Common myeloid progenitor, CD34-positive (primary cell): ENCODE data around the gene DISP3.

Source experiments
- CTCF ChIA-PET: fragments of 350-600 bp; sonication (Branson Sonifier 250); formaldehyde crosslinking; loops from one replicate; lab custom pipeline; 2021; ENCODE audit warnings: antibody characterized with exemption; lab: Charles Lee
- POLR2A ChIA-PET: fragments of 350-600 bp; sonication (Branson Sonifier 250); formaldehyde crosslinking; loops from one replicate; lab custom pipeline; 2021; ENCODE audit warnings: antibody characterized with exemption; lab: Charles Lee
- DNase-seq, 3 donors: peaks; one replicate each; pipeline versions ENCODE4 v3.0.0 to v3.0.0-alpha.2; 2013
- H3K27ac ChIP-seq, 2 experiments: 1 replicate in 1 of 2; 2 replicates in 1 of 2; pipeline ENCODE4 v1.7.0; 2013; ENCODE audit warnings: inconsistent platforms in 2 of 2, low read length in 2 of 2, mild to moderate bottlenecking in 2 of 2, low read depth in 1 of 2, moderate library complexity in 1 of 2; ENCODE audit not compliant: severe bottlenecking in 2 of 2, insufficient read depth in 1 of 2, poor library complexity in 1 of 2
- H3K27me3 ChIP-seq, 5 experiments: replicated peaks in 2 of 5; 1 replicate in 3 of 5; 2 replicates in 2 of 5; pipeline versions ENCODE4 v1.6.1 to v1.7.0; 2013; ENCODE audit warnings: low read length in 4 of 5, mild to moderate bottlenecking in 2 of 5, moderate library complexity in 2 of 5, inconsistent platforms in 1 of 5; ENCODE audit not compliant: insufficient read depth in 5 of 5, control insufficient read depth in 4 of 5
- H3K36me3 ChIP-seq, 4 experiments: 1 replicate in 2 of 4; 2 replicates in 2 of 4; pipeline versions ENCODE4 v1.6.1 to v1.7.0; 2013; ENCODE audit warnings: low read length in 3 of 4, control low read depth in 1 of 4, mild to moderate bottlenecking in 1 of 4; ENCODE audit not compliant: control insufficient read depth in 4 of 4, insufficient read depth in 4 of 4
- H3K4me1 ChIP-seq, 4 experiments: 1 replicate in 3 of 4; 2 replicates in 1 of 4; pipeline versions ENCODE4 v1.6.1 to v1.7.1; 2013; ENCODE audit warnings: low read length in 3 of 4, mild to moderate bottlenecking in 3 of 4, control low read depth in 1 of 4, inconsistent platforms in 1 of 4, moderate library complexity in 1 of 4; ENCODE audit not compliant: control insufficient read depth in 4 of 4, insufficient read depth in 4 of 4; ENCODE audit errors: control extremely low read depth in 1 of 4
- H3K4me3 ChIP-seq, 7 experiments: 1 replicate in 4 of 7; 2 replicates in 3 of 7; pipeline versions ENCODE4 v1.5.1 to v1.7.0; 2013; ENCODE audit warnings: mild to moderate bottlenecking in 7 of 7, low read length in 6 of 7, moderate library complexity in 6 of 7, inconsistent platforms in 2 of 7, low read depth in 2 of 7, control low read depth in 1 of 7; ENCODE audit not compliant: insufficient read depth in 4 of 7, control insufficient read depth in 1 of 7; ENCODE audit errors: extremely low read depth in 1 of 7
- H3K9me3 ChIP-seq, 5 experiments: 1 replicate in 4 of 5; 2 replicates in 1 of 5; pipeline versions ENCODE4 v1.6.1 to v1.7.1; 2013; ENCODE audit warnings: low read length in 4 of 5, mild to moderate bottlenecking in 2 of 5, inconsistent platforms in 1 of 5, low read depth in 1 of 5, moderate library complexity in 1 of 5; ENCODE audit not compliant: control insufficient read depth in 4 of 5, insufficient read depth in 2 of 5; ENCODE audit errors: control extremely low read depth in 1 of 5
- WGBS: methylation state at CpG from one replicate; pipeline ENCODE4 v1.1.5; 2013; ENCODE audit not compliant: insufficient coverage; 5-methylcytosine and 5-hydroxymethylcytosine counted together

DISP3 gene

DNA sequence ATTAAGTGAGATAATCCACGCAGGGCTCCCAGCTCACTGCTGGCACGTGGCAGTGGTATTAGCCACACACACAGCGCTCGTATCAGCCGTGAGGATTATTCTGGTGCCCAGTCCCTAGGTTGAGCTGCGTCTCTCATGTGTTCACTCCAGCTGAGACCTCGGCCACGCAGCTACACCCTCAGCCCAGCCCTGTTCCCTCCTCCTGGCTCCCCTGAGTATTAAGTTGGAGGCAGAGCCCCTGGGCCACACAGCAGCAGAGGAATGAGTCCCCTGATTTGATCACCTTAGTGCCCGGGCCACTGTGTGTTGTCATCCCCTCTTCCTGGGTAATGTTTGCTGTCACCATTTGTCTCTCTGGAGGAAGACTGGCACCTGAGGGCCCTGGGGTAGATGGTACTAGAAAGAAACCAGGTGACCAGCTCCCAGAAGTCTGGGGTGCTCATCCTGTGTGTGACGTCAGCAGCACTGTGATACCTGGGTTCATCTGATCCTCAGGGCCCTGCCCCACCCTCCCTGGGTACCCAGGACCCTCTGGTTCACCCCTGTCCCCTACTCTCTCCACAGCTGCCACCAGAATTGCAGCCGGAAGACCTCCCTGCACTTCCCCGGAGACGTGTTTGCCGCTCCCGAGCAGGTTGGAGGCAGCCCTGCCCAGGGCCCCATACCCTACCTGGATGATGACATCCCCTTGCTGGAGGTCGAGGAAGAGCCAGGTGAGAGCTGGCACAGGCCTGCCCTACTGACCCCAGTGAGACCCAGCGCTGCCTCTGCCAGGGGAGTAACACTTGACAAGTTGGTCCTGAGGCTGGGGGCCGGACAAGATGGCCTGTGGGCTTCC is 40.1 kb downstream of the DISP3 start:
- Histone ChIP-seq H3K4me1 (no peaks in the 10 kb centered on the region), H3K9me3 (no peaks in the 10 kb centered on the region), H3K27ac (no peak overlapping the region), H3K4me3 (no peak overlapping the region), H3K27me3 (no peaks in the 10 kb centered on the region), H3K36me3 (no peaks in the 10 kb centered on the region)
- CTCF ChIA-PET, result interaction anchor here (1.1 kb wide), 1 partner anchor 11 kb away, joined by 3 read pairs; no protein-coding TSS in a partner anchor
- WGBS, result 87% methylated on average over 17 of the region's 18 CpGs
- POLR2A ChIA-PET, result no interaction called here
- DNase-seq, result no peak

DNA sequence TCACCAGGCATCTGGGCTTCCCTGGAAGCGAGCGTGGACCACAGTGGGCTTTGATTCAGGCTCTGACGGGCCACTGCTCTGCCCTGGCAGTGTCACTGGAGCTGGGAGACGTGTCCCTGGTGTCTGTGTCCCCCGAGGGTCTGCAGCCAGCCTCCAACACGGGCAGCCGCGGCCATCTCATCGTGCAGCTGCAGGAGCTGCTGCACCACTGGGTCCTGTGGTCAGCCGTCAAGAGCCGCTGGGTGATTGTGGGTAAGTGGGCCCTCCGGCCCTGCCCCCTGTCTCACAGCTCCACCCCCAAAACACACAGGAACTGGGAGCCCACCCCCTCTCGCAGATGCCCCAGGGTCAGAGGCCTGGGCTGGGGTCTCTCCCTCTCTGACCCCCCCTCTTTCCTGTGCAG is 40.7 kb downstream of the DISP3 start:
- DNase-seq, result no peak
- Histone ChIP-seq H3K9me3 (no peaks in the 10 kb centered on the region), H3K4me3 (no peak overlapping the region), H3K36me3 (no peaks in the 10 kb centered on the region), H3K4me1 (no peaks in the 10 kb centered on the region), H3K27me3 (no peaks in the 10 kb centered on the region), H3K27ac (no peak overlapping the region)
- CTCF ChIA-PET, result interaction anchor here (1.1 kb wide), 1 partner anchor 10 kb away, joined by 3 read pairs; no protein-coding TSS in a partner anchor
- POLR2A ChIA-PET, result no interaction called here
- 96% methylated on average over 11 of the region's 13 CpGs for WGBS

DNA sequence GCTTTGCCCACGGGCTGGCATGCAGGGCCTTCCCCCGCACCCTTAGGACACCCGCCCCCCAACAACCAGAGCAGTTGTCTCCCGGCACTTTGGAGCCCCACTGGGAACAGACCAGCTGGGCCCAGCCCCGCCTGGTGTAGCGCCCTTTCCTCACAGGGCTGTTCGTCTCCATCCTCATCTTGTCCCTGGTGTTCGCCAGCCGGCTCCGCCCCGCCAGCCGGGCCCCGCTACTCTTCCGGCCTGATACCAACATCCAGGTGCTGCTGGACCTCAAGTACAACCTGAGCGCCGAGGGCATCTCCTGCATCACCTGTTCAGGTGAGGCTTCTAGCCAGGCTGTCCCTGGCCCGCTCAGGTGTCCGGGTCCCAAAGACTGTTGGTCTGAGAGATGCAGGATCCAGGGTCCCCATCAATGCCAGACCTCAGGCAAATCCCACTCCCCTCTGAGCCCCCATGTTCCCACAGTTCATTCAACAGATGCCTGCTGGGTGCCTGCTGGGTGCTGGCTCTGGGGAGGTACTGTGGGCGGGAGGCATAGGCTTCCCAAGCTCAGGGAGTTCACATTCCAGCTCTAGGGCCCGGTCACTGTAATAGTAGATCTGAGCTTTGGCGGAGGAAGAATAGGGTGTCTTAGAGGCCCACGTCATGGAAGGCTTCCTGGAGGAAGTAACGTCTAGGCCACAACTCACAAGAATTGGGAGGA is 41.7 kb downstream of the DISP3 start:
- no peaks in the 10 kb centered on the region for H3K36me3 ChIP-seq
- 93% methylated on average over 23 of the region's 23 CpGs for WGBS
- no peak overlapping the region for H3K27ac ChIP-seq
- H3K27me3 ChIP-seq, result no peaks in the 10 kb centered on the region
- CTCF ChIA-PET, result no interaction called here
- POLR2A ChIA-PET, result no interaction called here
- H3K9me3 ChIP-seq, result no peaks in the 10 kb centered on the region
- DNase-seq, result no peak
- H3K4me3 ChIP-seq, result no peak overlapping the region
- H3K4me1 ChIP-seq, result no peaks in the 10 kb centered on the region

DNA sequence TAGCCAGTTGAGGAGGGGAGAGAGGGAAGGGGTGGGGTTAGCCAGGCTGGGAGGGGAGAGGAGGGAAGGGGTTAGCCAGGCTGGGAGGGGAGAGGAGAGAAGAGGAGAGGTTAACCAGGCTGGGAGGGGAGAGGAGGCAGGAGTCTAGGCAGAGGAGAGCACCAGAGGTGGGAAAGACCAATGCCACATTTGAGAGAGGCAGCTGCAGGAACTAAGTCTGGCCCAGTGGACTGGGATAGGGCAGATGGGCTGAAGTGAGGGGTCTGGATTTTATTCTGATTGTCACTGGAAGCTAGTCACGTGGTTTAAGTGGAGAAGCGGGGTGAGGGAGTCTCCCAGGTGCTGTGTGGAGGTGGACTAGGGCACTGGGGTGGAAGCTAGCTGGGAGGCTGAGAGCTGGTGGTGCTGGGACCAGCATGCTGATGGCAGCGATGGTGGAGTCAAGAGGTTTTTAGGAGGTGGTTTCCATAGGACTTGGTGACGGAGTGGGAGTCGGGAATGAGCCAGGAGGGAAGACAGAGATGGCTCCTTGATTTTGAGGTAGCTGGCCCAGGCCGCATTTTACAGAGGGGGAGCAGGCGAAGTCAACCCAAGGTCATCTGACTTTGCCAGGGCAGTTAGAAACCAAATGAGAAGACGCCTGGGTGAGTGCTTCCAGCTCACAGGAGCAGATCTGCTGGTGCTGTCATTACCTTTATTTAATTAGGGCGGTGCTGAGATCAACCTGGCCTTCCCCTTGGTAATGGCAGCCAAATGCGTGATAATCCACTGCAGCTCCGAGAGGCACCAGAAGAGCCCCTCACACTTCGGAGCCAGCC is 42.8 kb downstream of the DISP3 start:
- DNase-seq, result no peak
- no peak overlapping the region for H3K27ac ChIP-seq
- POLR2A ChIA-PET, result no interaction called here
- no peaks in the 10 kb centered on the region for H3K27me3 ChIP-seq
- no peak overlapping the region for H3K4me3 ChIP-seq
- no peaks in the 10 kb centered on the region for H3K4me1 ChIP-seq
- WGBS, result 96% methylated on average over 9 of the region's 12 CpGs
- no peaks in the 10 kb centered on the region for H3K9me3 ChIP-seq
- H3K36me3 ChIP-seq, result no peaks in the 10 kb centered on the region
- CTCF ChIA-PET, result no interaction called here

DNA sequence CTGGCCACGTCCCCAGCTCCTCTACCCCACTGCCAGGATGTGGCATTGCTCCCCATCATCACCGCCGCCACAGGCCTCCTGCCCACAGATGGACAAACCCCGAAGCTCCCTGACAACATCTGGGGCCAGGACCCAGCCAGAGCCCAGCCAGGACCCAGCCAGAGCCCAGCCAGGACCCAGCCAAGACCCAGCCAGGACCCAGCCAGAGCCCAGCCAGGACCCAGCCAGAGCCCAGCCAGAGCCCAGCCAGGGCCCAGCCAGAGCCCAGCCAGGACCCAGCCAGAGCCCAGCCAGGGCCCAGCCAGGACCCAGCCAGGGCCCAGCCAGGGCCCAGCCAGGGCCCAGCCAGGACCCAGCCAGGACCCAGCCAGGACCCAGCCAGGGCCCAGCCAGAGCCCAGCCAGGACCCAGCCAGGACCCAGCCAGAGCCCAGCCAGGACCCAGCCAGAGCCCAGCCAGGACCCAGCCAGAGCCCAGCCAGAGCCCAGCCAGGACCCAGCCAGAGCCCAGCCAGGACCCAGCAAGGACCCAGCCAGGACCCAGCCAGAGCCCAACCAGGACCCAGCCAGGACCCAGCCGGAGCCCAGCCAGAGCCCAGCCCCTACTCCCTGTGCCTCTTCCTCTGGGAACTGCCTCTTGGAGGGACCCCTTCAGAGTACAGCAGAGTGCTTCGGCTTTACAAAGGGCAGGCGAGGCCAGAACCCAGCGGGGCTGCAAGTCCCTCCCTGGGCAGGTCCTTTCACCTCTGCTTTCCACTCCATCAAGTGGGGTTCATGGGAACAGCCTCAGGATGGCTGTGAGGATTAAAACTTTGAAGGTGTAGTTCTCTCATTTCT is 43.7 kb downstream of the DISP3 start:
- CTCF ChIA-PET, result no interaction called here
- no peaks in the 10 kb centered on the region for H3K4me1 ChIP-seq
- H3K9me3 ChIP-seq, result no peaks in the 10 kb centered on the region
- 100% methylated on average over 4 of the region's 8 CpGs for WGBS
- H3K27ac ChIP-seq, result no peak overlapping the region
- POLR2A ChIA-PET, result no interaction called here
- H3K36me3 ChIP-seq, result no peaks in the 10 kb centered on the region
- H3K27me3 ChIP-seq, result no peaks in the 10 kb centered on the region
- no peak overlapping the region for H3K4me3 ChIP-seq
- DNase-seq, result no peak

DNA sequence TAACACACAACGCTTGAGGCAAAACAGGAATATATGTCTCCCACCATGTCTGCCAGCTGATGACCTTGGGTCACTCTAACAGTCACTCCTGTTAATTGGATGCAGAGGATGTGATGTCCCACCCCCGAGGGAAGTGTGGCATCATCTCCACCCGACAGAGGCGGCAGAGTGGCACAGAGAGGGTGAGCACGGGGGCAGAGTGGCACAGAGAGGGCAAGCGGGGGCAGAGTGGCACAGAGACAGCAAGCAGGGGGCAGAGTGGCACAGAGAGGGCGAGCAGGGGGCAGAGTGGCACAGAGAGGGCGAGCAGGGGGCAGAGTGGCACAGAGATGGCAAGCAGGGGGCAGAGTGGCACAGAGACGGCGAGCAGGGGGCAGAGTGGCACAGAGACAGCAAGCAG is 44.3 kb downstream of the DISP3 start:
- Histone ChIP-seq H3K36me3 (no peaks in the 10 kb centered on the region), H3K27me3 (no peaks in the 10 kb centered on the region), H3K4me1 (no peaks in the 10 kb centered on the region), H3K4me3 (no peak overlapping the region), H3K27ac (no peak overlapping the region), H3K9me3 (no peaks in the 10 kb centered on the region)
- ChIA-PET POLR2A (no interaction called here), CTCF (no interaction called here)
- no peak for DNase-seq
- WGBS, result 88% methylated on average over 10 of the region's 10 CpGs
